Measurements from ENCODE around the gene ALDOB. TPM values are rescaled to one million over a fixed set of nuclear protein-coding genes. Genes with fewer than 3 reads are reported as not detected.

Gene ALDOB
- total and polyA plus RNA-seq, 2 of the 13 experiments (the other 11 are each of a cell fraction or from before 2014, with no cell fraction given): 0.29 to 0.97 TPM

GRCh38 chr9:101445353-101446029, 9.9 kb upstream of the ALDOB start (continued):
- TF ChIP-seq ZSCAN20 (CRISPR knock-in tag; IDR thresholded peaks at IDR 0.05; ENCODE audit: borderline replicate concordance) (no peak), TFDP2 (CRISPR knock-in tag; IDR thresholded peaks at IDR 0.05) (no peak), CHD4 (IDR thresholded peaks at IDR 0.05; ENCODE audit: borderline replicate concordance, low read length) (peak; percentile 73; the same call in 1 of the 2 replicates), ZNF503 (CRISPR knock-in tag; IDR thresholded peaks at IDR 0.05) (peak; percentile 26; the same call in 1 of the 2 replicates), ZNF614 (CRISPR knock-in tag; IDR thresholded peaks at IDR 0.05; ENCODE audit: borderline replicate concordance) (peak; percentile 71), ZNF484 (CRISPR knock-in tag; IDR thresholded peaks at IDR 0.05; ENCODE audit: borderline replicate concordance, low read depth) (no peak), ZMYM4 (CRISPR knock-in tag; IDR thresholded peaks at IDR 0.05) (peak; percentile 67; the same call in 1 of the 2 replicates), SRSF4 (IDR thresholded peaks at IDR 0.05; ENCODE audit: low read depth, low read length, poor library complexity, severe bottlenecking) (no peak), PBX2 (CRISPR knock-in tag; IDR thresholded peaks at IDR 0.05) (no peak), TOPORS (CRISPR knock-in tag; IDR thresholded peaks at IDR 0.05) (no peak), ZNF207 (IDR thresholded peaks at IDR 0.05; ENCODE audit: borderline replicate concordance) (no peak), SNAPC2 (CRISPR knock-in tag; IDR thresholded peaks at IDR 0.05) (no peak), HNRNPLL (IDR thresholded peaks at IDR 0.05; ENCODE audit: low read depth, low read length, poor library complexity, severe bottlenecking) (no peak), ZNF281 (CRISPR knock-in tag; IDR thresholded peaks at IDR 0.05; ENCODE audit: borderline replicate concordance) (no peak), CC2D1A (CRISPR knock-in tag; IDR thresholded peaks at IDR 0.05) (no peak), RNF219 (CRISPR knock-in tag; IDR thresholded peaks at IDR 0.05) (no peak), ZNF460 (CRISPR knock-in tag; IDR thresholded peaks at IDR 0.05; ENCODE audit: borderline replicate concordance) (no peak; the same call in 1 of the 2 replicates), ZNF792 (CRISPR knock-in tag; IDR thresholded peaks at IDR 0.05) (no peak), GTF3A (CRISPR knock-in tag; conservative IDR thresholded peaks at IDR 0.05) (no peak), ZBTB7A (CRISPR knock-in tag; IDR thresholded peaks at IDR 0.05) (no peak), ONECUT2 (CRISPR knock-in tag; IDR thresholded peaks at IDR 0.05) (peak; percentile 81)
